BJ (cell line): ENCODE measurements around the gene BAIAP2. TPM values are rescaled to one million over a fixed set of nuclear protein-coding genes. Genes with fewer than 3 reads are reported as not detected.

ENCODE experiments used
- CTCF ChIA-PET: fragments of 350-600 bp; formaldehyde crosslinking; extraction: SDS; loops from one replicate; lab custom pipeline; 2021; ENCODE audit warnings: antibody characterized with exemption, inconsistent platforms; lab: Yijun Ruan, JAX
- POLR2A ChIA-PET: fragments of 300-600 bp; sonication (Branson Sonifier 250); formaldehyde crosslinking; extraction: SDS; loops from one replicate; lab custom pipeline; 2021; ENCODE audit warnings: antibody characterized with exemption; lab: Charles Lee
- DNase-seq: peaks from one replicate; pipeline ENCODE4 v3.0.0-alpha.2; 2011; ENCODE audit warnings: low read depth
- H3K27me3 ChIP-seq: 2 replicates; pipeline ENCODE4 v1.6.0; 2011; ENCODE audit warnings: low read length; ENCODE audit not compliant: control insufficient read depth, insufficient read depth
- H3K36me3 ChIP-seq: 2 replicates; pipeline ENCODE4 v1.5.1; 2011; ENCODE audit warnings: low read length; ENCODE audit not compliant: control insufficient read depth, insufficient read depth
- H3K4me3 ChIP-seq: 2 replicates; pipeline ENCODE4 v1.5.1; 2011; ENCODE audit warnings: low read depth, mild to moderate bottlenecking, control low read depth, low read length
- polyA plus RNA-seq: library from polyadenylated mRNA; depleted of rRNA; stranded (reverse); fragments of >200 nt; gene quantifications from 2 replicates; pipeline ENCODE4 v1.2.3, GENCODE V29; 2011
- TF ChIP-seq, protein P1 (sequence below): IDR thresholded peaks from 2 replicates; pipeline ENCODE4 v1.5.1; 2011; ENCODE audit warnings: low read depth, mild to moderate bottlenecking, control low read depth, inconsistent platforms, low read length, moderate library complexity; ENCODE audit not compliant: insufficient read depth

The BAIAP2 gene
- polyA plus RNA-seq, 1 experiment = 12.1 TPM

GRCh38 chr17:81026266-81027036 is 8.5 kb upstream of the BAIAP2 start:
- no peak overlapping the region for H3K4me3 ChIP-seq
- H3K36me3 ChIP-seq = peaks cover 1% of the 10 kb centered on the region; the same call in 1 of the 2 replicates
- ChIA-PET CTCF (interaction anchor here (0.7 to 9.5 kb wide), 7 partner anchors 11 to 117 kb away, joined by 3 to 176 read pairs (median 4); no protein-coding TSS in a partner anchor), POLR2A (no interaction called here)
- TF ChIP-seq, protein P1, sequence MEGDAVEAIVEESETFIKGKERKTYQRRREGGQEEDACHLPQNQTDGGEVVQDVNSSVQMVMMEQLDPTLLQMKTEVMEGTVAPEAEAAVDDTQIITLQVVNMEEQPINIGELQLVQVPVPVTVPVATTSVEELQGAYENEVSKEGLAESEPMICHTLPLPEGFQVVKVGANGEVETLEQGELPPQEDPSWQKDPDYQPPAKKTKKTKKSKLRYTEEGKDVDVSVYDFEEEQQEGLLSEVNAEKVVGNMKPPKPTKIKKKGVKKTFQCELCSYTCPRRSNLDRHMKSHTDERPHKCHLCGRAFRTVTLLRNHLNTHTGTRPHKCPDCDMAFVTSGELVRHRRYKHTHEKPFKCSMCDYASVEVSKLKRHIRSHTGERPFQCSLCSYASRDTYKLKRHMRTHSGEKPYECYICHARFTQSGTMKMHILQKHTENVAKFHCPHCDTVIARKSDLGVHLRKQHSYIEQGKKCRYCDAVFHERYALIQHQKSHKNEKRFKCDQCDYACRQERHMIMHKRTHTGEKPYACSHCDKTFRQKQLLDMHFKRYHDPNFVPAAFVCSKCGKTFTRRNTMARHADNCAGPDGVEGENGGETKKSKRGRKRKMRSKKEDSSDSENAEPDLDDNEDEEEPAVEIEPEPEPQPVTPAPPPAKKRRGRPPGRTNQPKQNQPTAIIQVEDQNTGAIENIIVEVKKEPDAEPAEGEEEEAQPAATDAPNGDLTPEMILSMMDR = no peak
- H3K27me3 ChIP-seq = peaks cover 23% of the 10 kb centered on the region
- DNase-seq = no peak

GRCh38 chr17:81027038-81027437 is 7.9 kb upstream of the BAIAP2 start:
- POLR2A ChIA-PET = no interaction called here
- CTCF ChIA-PET = interaction anchor here (9.0 to 9.5 kb wide), 2 partner anchors 69 to 76 kb away, joined by 95 to 176 read pairs; no protein-coding TSS in a partner anchor

DNA sequence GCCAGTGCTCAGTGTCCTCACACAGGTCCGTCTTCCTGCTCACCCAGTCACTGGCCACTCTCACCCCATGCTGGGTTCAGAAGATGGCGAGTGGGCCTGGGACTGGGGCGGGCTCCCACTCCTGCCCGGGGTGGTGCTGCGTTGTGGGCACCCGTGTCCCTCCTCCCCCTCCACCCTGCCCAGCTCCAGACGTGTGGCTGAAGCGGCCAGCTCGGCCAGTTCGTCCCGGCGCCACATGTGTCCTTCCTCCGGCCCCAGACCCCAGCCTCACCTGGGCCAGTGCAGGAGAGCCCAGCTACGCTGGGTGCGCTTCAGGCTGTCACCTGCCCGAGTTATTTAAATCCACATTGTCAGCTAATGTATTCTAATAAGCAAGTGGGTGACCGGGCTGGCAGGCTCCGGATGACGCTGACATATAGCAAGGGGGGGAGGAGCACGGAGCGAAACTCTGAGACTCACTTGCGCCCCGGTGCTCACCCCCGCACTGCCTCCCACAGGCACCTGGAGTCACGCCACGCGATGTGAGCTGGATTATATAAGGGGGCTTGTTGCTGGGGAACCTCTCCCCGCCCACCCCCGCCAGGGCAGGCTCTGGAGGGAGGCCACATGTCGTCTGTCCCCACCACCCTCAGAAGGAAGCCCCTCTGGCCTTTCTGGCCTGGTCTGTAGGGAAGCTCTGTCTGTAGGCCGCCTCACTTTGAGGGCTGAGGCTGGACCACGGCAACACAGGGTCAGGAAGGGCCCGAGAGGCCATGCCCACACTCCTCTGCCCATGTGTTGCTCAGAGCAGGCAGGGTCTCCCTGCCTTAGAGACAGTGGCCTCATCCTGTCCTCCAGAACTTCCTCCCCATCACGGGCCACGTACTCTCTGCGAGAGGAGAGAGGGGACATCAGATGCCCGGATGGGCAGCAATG is 7.1 kb upstream of the BAIAP2 start:
- ChIA-PET CTCF (interaction anchor here (1.2 to 9.5 kb wide), 3 partner anchors 68 to 75 kb away, joined by 3 to 176 read pairs (median 95); no protein-coding TSS in a partner anchor), POLR2A (no interaction called here)
- DNase-seq = no peak
- Histone ChIP-seq H3K4me3 (no peak overlapping the region), H3K27me3 (peaks cover 23% of the 10 kb centered on the region), H3K36me3 (peaks cover 3% of the 10 kb centered on the region; the same call in 1 of the 2 replicates)
- TF ChIP-seq, protein P1 = no peak

More at GRCh38 chr17:81027038-81027437, 7.9 kb upstream of the BAIAP2 start:
- DNase-seq = no peak
- H3K36me3 ChIP-seq = peaks cover 1% of the 10 kb centered on the region; the same call in 1 of the 2 replicates
- no peak overlapping the region for H3K4me3 ChIP-seq
- peaks cover 23% of the 10 kb centered on the region for H3K27me3 ChIP-seq
- TF ChIP-seq, protein P1 = no peak

DNA sequence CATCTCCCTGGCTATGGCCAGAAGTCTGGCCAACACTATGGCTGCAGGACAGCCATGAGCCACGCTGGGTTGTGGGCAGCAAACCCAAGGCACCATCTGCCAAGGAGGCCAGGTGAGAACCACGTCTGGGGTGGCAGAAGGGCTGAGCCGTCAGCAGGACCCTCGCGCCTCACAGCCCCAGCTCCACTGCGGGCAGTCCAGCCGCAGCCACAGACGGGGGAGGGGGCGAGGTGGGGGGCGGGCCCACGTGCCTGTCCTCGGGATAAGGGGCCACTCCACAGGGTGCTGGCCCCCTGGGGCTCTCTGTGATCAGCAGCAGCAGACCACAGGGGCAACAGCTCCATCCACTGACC is 6.5 kb upstream of the BAIAP2 start:
- Histone ChIP-seq H3K27me3 (peaks cover 23% of the 10 kb centered on the region), H3K4me3 (no peak overlapping the region), H3K36me3 (peaks cover 6% of the 10 kb centered on the region)
- POLR2A ChIA-PET = no interaction called here
- CTCF ChIA-PET = interaction anchor here (1.2 to 9.5 kb wide), 2 partner anchors 67 to 73 kb away, joined by 3 to 176 read pairs; no protein-coding TSS in a partner anchor
- no peak for DNase-seq
- TF ChIP-seq, protein P1 = no peak
